Measurements from ENCODE around the gene PCGF1. TPM values are rescaled to one million over a fixed set of nuclear protein-coding genes. Genes with fewer than 3 reads are reported as not detected.

The PCGF1 gene
- total and polyA plus RNA-seq, 2 of the 8 experiments (the other 6 are each of a cell fraction or from before 2014, with no cell fraction given), result 10.0 to 23.7 TPM

DNA sequence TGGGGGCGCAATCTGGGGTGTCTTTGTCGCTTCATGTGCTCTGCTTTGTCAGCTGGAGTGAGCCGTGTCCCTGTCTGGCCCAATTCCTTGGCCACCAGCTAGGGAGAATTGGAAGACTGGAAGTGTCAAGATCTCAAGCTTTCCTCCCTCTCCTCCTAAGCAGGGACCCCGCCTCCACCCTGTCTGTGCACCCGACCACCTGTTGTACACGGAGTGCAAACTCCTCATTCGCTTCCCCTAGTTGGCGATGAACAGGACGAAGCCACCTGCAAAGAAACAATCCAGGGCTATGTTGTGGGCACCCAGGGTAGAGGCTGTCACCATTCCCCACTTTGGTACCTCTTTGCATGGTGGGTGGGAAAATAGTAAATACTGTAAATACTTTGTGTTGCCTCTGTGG is 20.2 kb upstream of the PCGF1 start:
- POLR2A ChIA-PET (ENCODE audit: partially characterized antibody), result interaction anchor here (2.1 to 5.9 kb wide), 4 partner anchors 17 to 28 kb away, joined by 8 to 73 read pairs (median 28); partner anchors contain the start of gene LBX2
- CTCF ChIA-PET (ENCODE audit: partially characterized antibody), result interaction anchor here (1.7 kb wide), 1 partner anchor 24 kb away, joined by 11 read pairs; no protein-coding TSS in a partner anchor
- H2BK120ac ChIP-seq (replicated peaks; ENCODE audit: low read depth, low read length), result no peak overlapping the region
- no peak overlapping the region for H2BK15ac ChIP-seq (ENCODE audit: low read length)
- no peak overlapping the region for H4K91ac ChIP-seq (replicated peaks; ENCODE audit: insufficient read length, low read length)
- H2BK20ac ChIP-seq (ENCODE audit: low read length), result no peak overlapping the region
- H4K8ac ChIP-seq (ENCODE audit: extremely low read depth, insufficient read depth, low read length), result peak overlapping the region; percentile 43
- no peak overlapping the region for H4K5ac ChIP-seq (ENCODE audit: insufficient read length, low read depth, low read length)
- H3K4me1 ChIP-seq (replicated peaks in 1 of 4; ENCODE audit: control insufficient read depth in 3 of 4, insufficient read depth in 4 of 4, low read length in 3 of 4), result peaks cover 4 to 13% (median 6%) of the 10 kb centered on the region in 4 experiments; a peak in 6 of 7 replicates
- H4K20me1 ChIP-seq (replicated peaks in 1 of 2; ENCODE audit: control insufficient read depth in 1 of 2, insufficient read depth in 2 of 2, low read length in 2 of 2), result peaks cover 3 to 6% of the 10 kb centered on the region in 2 experiments
- peaks cover 10% of the 10 kb centered on the region for H3K79me1 ChIP-seq (ENCODE audit: low read depth, low read length)
- no peak overlapping the region for H3K23ac ChIP-seq (ENCODE audit: insufficient read length)
- no peak overlapping the region for H2AK5ac ChIP-seq (ENCODE audit: low read depth, low read length)
- 88% methylated on average over 9 of the region's 9 CpGs; no CpG with 5 or more reads in 1 of the 2 experiments for WGBS, 2 experiments (ENCODE audit: extremely low coverage in 1 of 2, insufficient coverage in 1 of 2, insufficient read length in 1 of 2, insufficient replicate concordance in 2 of 2, low coverage in 1 of 2, low lambda C conversion rate in 2 of 2, missing lambda C conversion rate in 1 of 2)
- H3K4ac ChIP-seq (replicated peaks; ENCODE audit: insufficient read length, low read depth, low read length), result no peak overlapping the region
- no peak overlapping the region for H3K56ac ChIP-seq (replicated peaks; ENCODE audit: insufficient read length, low read depth, low read length)
- no peak overlapping the region for H2BK12ac ChIP-seq (ENCODE audit: low read depth, low read length)
- no peak overlapping the region for H3K14ac ChIP-seq (ENCODE audit: insufficient read length)
- H3K4me2 ChIP-seq (ENCODE audit: insufficient read depth in 1 of 2, low read depth in 2 of 2, low read length in 2 of 2), result no peak overlapping the region; a peak in 1 of 4 replicates
- H3K9ac ChIP-seq (replicated peaks in 1 of 4; ENCODE audit: extremely low read depth in 1 of 4, low read depth in 3 of 4, low read length in 3 of 4), result no peak overlapping the region
- peaks cover 5 to 25% (median 18%) of the 10 kb centered on the region in 4 experiments; a peak in 7 of 8 replicates for H3K36me3 ChIP-seq (ENCODE audit: control insufficient read depth in 2 of 4, insufficient read depth in 4 of 4, low read length in 3 of 4)
- no peaks in the 10 kb centered on the region for H3K9me3 ChIP-seq (ENCODE audit: insufficient read depth in 2 of 2, low read depth in 1 of 2, low read length in 1 of 2)
- H3K18ac ChIP-seq (ENCODE audit: extremely low read depth, low read length), result no peak overlapping the region
- no peak for FAIRE-seq
- peaks cover 0 to 3% (median under 1%) of the 10 kb centered on the region in 4 experiments; a peak in 3 of 7 replicates for H3K27me3 ChIP-seq (replicated peaks in 1 of 4; ENCODE audit: control insufficient read depth in 3 of 4, extremely low read depth in 1 of 4, insufficient read depth in 3 of 4, low read length in 3 of 4)
- H3K23me2 ChIP-seq (ENCODE audit: low read depth, low read length), result peaks cover 9% of the 10 kb centered on the region; the same call in 1 of the 2 replicates
- DNase-seq (ENCODE audit: low read depth in 1 of 2, low spot score in 2 of 2), result no peak
- H3K79me2 ChIP-seq (ENCODE audit: control insufficient read depth in 1 of 2, insufficient read depth in 2 of 2, low read length in 2 of 2), result peaks cover 0 to 18% of the 10 kb centered on the region in 2 experiments; a peak in 2 of 4 replicates
- no peak overlapping the region for H3K27ac ChIP-seq (ENCODE audit: low read depth, low read length)
- H2AFZ ChIP-seq (ENCODE audit: low read length), result no peak overlapping the region
- H3K4me3 ChIP-seq (ENCODE audit: extremely low read depth in 1 of 4, insufficient read depth in 2 of 4, low read depth in 3 of 4, low read length in 4 of 4), result no peak overlapping the region
- no peak overlapping the region for H2BK5ac ChIP-seq (ENCODE audit: low read depth, low read length)
- TF ChIP-seq PHF8 (conservative IDR thresholded peaks at IDR 0.05; ENCODE audit: low read depth, low read length) (no peak), POLR2AphosphoS5 (IDR thresholded peaks at IDR 0.05; ENCODE audit: low read depth, low read length) (no peak), NANOG (IDR thresholded peaks at IDR 0.05; ENCODE audit: insufficient read depth, low read depth, low read length, poor library complexity, severe bottlenecking) (no peak), GABPA (IDR thresholded peaks at IDR 0.05; ENCODE audit: borderline replicate concordance, insufficient read depth, low read length) (no peak), SRF (IDR thresholded peaks at IDR 0.05; ENCODE audit: low read depth, low read length) (no peak), RFX5 (IDR thresholded peaks at IDR 0.05; ENCODE audit: borderline replicate concordance, low read depth, low read length) (no peak), CBX8 (IDR thresholded peaks at IDR 0.05; ENCODE audit: borderline replicate concordance, low read depth, low read length) (no peak), KDM4A (IDR thresholded peaks at IDR 0.05; ENCODE audit: low read depth, low read length, severe bottlenecking) (no peak)
- TF ChIP-seq, protein P1, sequence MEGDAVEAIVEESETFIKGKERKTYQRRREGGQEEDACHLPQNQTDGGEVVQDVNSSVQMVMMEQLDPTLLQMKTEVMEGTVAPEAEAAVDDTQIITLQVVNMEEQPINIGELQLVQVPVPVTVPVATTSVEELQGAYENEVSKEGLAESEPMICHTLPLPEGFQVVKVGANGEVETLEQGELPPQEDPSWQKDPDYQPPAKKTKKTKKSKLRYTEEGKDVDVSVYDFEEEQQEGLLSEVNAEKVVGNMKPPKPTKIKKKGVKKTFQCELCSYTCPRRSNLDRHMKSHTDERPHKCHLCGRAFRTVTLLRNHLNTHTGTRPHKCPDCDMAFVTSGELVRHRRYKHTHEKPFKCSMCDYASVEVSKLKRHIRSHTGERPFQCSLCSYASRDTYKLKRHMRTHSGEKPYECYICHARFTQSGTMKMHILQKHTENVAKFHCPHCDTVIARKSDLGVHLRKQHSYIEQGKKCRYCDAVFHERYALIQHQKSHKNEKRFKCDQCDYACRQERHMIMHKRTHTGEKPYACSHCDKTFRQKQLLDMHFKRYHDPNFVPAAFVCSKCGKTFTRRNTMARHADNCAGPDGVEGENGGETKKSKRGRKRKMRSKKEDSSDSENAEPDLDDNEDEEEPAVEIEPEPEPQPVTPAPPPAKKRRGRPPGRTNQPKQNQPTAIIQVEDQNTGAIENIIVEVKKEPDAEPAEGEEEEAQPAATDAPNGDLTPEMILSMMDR (IDR thresholded peaks at IDR 0.05; ENCODE audit: control extremely low read depth in 1 of 3, insufficient read depth in 1 of 3, low read depth in 1 of 3, low read length in 3 of 3), result no peak
- TF ChIP-seq, protein P2, sequence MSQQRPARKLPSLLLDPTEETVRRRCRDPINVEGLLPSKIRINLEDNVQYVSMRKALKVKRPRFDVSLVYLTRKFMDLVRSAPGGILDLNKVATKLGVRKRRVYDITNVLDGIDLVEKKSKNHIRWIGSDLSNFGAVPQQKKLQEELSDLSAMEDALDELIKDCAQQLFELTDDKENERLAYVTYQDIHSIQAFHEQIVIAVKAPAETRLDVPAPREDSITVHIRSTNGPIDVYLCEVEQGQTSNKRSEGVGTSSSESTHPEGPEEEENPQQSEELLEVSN (IDR thresholded peaks at IDR 0.05), result no peak
